Stimulated activated CD4-positive, alpha-beta T cell treated with anti-CD3 and anti-CD28 coated beads, Interleukin-15, amount 100 ng/mL, for 24 hours (primary cell): ENCODE measurements around the gene RGS5.

ENCODE experiments used
- DNase-seq: peaks from one replicate; pipeline ENCODE4 v3.0.0-alpha.2; 2020

Gene RGS5

DNA sequence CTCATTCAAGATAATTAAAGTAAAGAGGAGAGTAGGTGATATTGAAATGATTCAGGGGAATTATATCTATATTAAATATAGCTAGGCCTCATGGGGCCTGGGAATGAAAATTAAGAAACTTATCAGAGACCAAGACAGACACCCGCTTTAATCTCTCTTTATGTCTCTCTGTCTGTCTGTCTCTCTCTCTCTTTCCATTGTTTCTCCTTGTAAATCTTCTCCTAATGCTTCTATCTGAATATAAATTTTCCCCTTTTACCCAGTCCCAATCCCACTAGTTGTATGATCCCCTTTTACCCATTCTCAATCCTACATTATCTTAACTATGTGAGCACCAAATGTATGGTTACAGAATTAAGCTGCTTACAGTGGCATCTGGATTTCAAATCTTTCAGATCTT, 61.2 kb downstream of the RGS5 start:
- DNase-seq = no peak

DNA sequence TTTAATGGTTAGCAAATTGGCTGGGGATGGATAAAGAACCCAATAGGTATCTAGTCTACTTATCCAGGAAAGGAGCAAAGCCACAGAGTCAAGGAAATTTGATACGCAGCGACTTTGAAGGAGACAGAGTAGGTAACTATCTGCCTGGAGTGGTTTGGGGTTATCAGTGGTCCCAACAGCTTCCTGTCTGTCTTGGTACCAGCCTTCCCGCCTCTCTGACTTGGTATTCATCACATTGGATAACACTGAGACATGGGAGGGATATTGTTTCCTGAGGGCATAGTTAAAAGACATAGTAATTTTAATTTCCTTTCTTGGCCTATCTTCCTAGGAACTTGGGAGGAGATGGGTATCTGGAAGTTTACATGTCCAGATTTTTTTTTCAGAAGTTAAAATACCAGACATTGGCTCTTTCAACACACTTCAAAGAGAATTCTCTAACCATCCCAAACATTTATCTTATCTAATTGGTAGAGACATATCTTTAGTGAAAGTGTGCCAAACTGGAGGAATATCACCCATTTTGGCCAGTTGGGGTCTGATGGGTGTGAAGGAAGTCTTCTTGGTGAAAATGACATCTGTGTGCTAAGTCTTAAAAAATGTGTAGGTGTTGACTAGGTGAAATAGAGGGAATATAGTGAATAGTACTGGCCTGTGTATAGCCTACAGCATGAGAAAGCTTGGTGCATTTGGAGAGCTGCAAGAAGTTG, 65.0 kb downstream of the RGS5 start:
- no peak for DNase-seq

DNA sequence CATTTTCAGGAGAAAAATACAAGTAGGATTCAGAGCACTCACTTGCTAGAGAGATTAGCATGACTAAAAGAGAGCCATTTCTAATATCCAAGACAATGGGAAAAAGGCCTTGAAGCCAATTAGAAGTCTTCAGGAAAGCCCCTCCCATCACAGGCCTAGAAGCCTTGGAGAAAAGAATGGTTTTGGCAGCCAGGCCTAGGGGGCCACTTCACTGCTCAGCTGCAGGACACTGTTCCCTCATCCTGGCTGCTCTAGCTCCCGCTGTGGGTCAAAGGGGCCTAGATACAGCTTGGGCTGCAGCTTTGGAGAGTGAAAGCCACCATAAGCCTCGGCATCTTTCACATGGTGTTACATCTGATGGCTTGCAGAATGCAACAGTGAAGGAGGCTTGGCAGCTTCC, 70.7 kb downstream of the RGS5 start:
- no peak for DNase-seq

DNA sequence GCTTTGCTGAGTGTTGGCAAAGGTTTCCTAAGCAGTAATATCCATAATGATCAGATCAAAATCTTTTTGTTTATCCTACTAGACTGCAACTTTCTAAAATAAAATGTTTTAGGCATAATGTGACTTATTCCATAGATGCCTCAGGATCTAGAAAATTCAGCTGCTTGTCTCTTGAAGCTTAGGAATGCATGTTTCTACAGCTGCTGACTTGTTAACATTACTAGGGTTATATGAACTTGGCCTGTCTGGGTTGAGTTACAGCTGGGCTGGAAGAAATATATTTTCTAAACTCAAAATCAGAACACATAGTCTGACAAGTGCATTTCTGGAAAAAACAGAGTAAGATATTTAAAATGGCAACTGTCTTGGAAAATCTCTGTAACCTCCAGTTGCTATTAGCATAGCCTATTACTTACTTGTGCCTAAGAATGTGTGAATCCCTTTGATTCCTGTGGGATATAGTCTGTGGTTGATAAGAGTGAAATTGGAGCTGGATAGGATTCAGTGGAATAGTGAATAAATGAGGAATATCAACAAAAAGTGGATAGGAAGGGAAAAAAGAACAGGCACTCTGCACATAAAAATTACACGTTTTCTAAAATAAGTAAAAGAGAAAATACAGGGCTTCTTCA, 72.4 kb downstream of the RGS5 start:
- no peak for DNase-seq

DNA sequence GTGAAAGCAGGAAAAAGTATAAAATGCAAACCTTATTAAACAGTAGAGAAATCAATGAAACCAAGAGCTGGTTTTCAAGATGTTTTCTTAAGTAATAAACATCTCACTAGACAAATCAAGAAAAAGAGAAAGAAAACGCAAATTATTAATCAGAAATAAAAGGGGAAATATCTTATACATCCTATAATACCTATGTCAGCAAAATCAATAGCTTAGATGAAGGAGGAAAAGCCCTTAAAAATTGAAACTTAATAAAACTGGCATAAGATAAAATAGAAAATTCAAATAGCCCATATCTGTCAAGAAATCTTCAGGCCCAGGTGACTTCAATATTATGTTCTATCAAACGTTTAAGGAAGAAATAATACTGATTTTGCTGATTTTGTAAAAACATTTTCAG, 74.4 kb downstream of the RGS5 start:
- no peak for DNase-seq

DNA sequence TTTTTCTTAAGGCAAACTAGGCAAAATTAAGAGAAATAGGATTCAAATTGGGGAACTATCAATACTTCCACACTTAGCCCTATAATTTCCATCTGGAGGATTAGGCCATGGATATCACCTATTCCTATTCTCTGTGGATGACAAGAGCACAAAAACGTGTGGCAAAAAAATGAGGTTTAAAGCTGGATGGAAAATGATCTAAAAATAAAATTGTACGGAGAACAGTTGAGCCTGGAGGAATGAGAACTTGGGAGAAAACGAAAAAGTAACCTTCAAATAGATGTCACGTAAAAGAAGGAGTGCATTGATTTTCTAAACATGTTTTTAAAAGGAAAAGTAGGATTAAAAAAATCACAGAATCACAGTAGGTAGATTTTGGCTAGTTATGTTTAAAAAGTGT, 77.9 kb downstream of the RGS5 start:
- DNase-seq = no peak

DNA sequence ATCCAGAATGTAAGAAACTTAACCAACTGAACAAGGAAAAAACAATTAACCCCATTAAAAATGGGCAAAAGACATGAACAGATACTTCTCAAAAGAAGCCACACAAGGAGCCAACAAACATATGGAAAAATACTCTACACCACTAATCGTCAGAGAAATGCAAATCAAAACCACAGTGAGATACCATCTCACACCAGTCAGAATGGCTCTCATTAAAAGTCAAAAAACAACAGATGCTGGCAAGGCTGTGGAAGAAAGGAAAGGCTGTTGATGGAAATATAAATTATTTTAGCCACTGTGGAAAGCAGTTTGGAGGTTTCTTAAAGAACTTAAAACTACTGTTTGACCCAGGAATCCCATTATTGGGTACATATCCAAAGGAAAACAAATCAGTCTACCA, 82.3 kb downstream of the RGS5 start:
- DNase-seq = no peak

DNA sequence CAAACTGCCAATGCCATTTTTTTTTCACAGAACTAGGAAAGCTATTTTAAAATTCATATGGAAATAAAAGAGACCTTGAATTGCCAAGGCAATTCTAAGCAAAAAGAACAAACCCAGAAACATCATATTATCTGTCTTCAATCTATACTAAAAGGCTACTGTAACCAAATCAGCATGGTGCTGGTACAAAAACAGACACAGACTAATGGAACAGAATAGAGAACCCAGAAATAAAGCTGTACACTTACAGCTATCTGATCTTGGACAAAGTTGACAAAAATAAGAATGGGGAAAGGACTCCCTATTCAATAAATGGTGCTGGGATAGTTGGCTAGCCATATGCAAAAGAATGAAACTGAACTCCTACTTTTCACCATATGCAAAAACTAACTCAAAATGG, 83.0 kb downstream of the RGS5 start:
- DNase-seq = no peak

DNA sequence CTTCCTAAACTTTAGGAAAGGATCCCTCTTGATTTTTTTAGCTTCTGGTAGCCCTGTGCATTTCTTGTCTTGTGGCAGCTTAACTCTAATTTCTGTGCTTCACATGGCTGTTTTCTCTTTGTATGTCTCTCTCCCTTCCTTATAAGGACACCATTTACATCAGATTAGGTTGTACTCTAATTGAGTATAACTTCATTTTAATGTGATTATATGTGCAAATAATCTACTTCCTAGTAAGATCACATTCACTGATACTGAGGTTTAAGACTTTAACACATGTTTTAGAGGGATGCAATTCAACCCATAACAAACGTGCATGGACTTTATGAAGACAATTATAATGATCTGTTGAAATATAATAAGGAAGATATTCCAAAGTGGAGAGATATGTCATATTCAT, 86.8 kb downstream of the RGS5 start:
- DNase-seq = no peak

DNA sequence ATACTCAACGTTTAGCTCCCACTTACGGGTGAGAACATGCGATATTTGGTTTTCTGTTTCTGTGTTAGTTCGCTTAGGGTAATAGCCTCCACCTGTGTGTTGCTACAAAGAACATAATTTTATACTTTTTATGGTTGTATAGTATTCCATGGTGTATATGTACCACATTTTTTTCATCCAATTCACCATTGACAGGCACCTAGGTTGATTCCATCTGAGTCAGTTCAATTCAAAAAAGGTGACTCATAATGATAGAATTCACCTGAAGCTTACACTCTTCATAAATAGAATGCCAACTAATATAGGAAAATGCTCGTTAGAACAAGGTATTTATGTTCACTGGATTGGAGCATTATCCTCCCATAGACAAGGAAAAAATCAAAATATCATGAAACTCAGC, 95.1 kb downstream of the RGS5 start:
- no peak for DNase-seq

DNA sequence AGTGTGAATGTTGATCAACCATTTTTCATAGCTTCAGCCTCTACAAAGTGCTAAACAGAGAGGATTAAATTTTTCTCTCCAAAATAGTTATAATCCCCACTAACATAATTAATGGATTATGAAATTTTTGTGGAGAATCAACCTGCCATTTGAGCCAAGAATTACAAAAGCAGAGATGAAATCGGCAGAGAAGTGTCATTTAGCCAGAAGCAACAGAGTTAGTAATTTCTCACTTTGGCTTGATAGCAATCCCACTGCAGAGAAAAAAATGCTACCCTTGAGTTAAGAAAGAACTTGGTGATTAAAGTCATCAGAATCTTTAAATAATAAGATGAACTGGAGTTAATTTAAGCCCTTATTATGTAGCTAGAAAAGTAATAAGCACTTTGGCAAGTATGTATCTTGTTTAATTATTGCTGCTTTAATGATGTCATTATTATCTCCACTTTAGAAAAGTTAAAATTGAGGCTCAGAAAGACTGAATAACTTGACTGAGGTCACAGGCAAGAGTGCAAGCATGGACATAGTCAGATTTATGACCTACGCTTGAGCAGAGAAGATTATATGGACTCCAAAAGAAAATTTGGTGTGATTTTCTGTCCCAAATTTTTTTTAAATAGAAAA, 96.2 kb downstream of the RGS5 start:
- no peak for DNase-seq

DNA sequence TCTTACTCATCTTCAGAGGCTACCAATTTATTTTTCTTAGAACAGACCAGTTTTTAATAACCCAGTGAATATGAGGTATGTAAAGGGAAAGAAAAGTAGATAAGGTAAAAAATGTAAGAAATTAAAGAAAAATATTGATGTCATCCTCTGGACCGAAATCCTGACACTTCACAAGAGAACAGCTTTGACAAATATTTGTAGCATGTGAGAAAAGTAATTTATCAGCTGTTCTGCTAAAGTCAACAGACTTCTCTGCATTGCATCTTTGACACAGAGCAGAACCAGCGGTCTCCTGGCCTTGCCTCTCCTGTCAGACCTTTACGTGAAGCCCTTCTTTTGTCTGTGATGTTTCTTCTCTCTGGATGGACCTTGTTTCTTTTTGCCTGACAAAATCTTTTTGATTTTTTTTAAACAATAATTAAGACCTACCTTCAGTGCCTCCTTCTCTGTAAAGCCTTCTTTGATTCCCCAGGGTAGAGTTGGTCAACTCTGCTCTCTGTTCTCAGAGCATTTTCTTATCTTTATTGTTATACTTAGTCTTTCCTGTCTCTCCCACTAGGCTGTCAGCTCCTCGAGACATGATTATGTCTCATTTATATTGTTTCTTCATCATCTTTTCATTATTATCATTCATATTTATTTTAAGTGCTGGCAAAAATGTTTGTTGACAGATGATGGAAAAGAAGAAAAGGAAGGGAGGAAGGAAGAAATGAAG, 98.2 kb downstream of the RGS5 start:
- DNase-seq = no peak

DNA sequence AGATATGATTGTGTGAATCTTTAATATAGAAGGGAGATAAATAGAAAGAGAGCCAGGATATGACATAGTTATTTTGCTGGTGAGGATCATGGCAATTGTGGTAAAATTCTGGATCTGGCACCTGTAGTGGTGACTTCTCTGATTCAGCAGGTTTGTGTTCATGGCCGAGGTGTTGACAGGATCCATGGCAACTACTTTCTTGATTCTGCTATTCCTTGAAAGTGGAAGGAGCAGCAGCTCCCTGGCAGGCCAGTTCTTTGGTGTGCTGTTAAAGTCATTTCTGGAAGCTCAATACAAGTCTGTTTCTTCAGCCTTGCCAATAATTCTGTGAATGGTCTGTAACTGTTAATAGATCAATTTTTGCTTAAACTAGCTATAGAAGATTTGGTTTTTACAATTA, 100.1 kb downstream of the RGS5 start:
- no peak for DNase-seq

DNA sequence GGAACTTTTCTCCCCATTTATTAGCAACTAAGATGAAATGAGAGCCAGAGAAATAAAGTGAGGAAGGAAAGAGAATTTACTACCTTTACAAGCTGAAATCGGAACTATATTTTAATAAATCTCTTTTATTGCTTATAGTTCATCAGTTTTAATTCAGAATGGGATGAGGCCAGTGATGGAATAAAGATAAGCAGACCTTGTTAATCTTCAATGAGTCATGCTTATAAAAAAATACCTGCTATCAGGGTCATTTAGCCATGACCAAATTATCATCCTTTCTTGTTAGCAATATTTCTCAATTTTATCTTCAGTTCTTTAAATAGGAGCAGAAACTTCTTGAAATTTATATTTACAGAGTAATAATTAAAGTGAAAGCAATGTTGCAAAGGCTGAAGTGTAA, 107.5 kb downstream of the RGS5 start:
- DNase-seq = no peak

DNA sequence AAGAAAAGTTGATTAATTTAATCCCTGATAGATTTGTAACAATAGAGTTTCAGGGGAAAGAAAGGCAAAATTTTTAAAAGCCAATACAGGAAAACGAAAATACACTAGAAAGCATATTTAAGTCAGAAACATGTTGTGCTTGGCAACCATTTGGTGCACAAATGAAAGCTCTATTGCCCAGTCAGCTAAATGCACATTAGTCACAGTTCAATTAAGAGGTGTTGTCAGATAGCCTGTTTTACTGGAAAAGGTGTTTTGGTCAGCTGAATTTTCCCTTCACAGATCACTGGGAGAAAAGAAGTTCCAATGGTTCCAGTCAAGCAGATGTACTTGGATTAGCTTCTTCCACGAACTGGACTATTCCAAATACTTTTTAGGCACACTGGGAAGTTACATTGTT, 108.1 kb downstream of the RGS5 start:
- DNase-seq = no peak

DNA sequence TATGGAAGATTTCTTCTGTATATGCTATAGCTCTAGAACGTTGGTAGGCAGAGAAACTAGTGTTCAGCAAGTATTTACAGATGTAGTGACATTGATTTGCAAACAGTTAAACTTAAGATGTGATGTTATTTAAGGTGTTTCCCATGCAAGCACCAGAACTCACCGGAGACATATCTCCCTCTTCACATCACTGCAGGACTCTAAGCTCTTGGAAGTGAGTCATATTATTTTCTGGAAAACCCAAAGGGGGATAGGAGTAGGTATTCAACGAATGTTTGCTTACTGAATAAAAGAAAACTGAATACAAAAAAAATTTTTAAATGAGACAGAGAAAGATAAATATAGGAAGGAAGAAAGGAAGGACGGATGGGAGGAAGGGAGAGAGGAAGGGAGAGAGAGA, 108.5 kb downstream of the RGS5 start:
- no peak for DNase-seq

DNA sequence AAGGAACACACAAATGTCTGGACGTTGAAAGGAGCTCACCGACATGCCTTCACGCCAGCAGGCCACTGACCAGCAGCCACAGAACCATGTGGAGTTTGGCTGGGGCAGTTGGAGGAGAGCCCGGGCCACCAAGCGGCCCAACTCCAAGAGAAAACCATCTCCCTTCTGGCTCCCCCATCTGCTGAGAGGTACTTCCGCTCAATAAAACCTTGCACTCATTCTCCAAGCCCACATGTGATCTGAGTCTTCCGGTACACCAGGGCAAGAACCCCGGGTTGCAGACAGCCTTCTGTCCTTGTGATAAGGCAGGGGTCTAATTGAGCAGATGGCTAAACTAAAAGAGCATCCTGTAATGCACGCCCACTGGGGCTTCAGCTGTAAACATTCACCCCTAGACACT, 109.1 kb downstream of the RGS5 start:
- no peak for DNase-seq

DNA sequence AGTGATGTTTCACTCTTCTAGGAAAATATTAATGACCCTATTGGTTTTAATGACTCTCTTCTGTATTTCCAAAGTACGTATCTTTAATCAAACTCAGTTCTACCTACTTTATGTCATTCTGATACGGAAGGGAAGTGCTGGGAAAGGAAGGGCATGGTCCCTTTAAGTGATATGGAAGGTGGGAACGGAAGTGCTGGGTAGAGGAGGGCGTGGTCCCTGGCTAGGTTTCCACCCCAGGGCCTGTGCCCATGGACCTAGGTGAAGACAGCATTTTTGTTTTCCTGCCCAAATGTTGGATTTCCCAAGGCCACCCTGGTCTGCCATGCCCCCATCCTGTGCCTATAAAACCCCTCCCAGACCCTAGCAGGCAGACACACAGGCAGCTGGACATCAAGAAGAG, 109.5 kb downstream of the RGS5 start:
- no peak for DNase-seq
